ENCODE results near the gene LRP5.

- TF ChIP-seq, protein P1, sequence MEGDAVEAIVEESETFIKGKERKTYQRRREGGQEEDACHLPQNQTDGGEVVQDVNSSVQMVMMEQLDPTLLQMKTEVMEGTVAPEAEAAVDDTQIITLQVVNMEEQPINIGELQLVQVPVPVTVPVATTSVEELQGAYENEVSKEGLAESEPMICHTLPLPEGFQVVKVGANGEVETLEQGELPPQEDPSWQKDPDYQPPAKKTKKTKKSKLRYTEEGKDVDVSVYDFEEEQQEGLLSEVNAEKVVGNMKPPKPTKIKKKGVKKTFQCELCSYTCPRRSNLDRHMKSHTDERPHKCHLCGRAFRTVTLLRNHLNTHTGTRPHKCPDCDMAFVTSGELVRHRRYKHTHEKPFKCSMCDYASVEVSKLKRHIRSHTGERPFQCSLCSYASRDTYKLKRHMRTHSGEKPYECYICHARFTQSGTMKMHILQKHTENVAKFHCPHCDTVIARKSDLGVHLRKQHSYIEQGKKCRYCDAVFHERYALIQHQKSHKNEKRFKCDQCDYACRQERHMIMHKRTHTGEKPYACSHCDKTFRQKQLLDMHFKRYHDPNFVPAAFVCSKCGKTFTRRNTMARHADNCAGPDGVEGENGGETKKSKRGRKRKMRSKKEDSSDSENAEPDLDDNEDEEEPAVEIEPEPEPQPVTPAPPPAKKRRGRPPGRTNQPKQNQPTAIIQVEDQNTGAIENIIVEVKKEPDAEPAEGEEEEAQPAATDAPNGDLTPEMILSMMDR (IDR thresholded peaks at IDR 0.05): no peak
- no peak for TF ChIP-seq POLR2A (IDR thresholded peaks at IDR 0.05)
Observed at GRCh38 chr11:68296344-68297051, 15.9 kb upstream of the LRP5 start.
